ENCODE measurements around the gene STK24. TPM values are rescaled to one million over a fixed set of nuclear protein-coding genes. Genes with fewer than 3 reads are reported as not detected.
"Not testable (repeated sequence)": the region's sequence is repeated elsewhere in the genome, so short reads cannot be mapped to it uniquely, and the experiment has no call there.

Gene STK24
- total and polyA plus RNA-seq, 10 of the 15 experiments (the other 5 are each of a cell fraction or from before 2014, with no cell fraction given), result 7.5 to 115 (median 52.9) TPM

GRCh38 chr13:98591721-98592361, 14.9 kb upstream of the STK24 start:
- ChIA-PET POLR2A (interaction anchor here (0.6 kb wide), 1 partner anchor 402 kb away, joined by 5 read pairs; no protein-coding TSS in a partner anchor), CTCF (no interaction called here), RAD21 (ENCODE audit: unreplicated experiment) (no interaction called here), SMC1A (ENCODE audit: uncharacterized antibody, unreplicated experiment) (no interaction called here)
- H3K36me3 ChIP-seq (ENCODE audit: control insufficient read depth in 2 of 2, insufficient read depth in 2 of 2, low read length in 1 of 2), result no peaks in the 10 kb centered on the region
- ATAC-seq, result no peak
- in situ Hi-C loops (cut with MboI) (no loop called here), intact Hi-C loops (cut with micrococcal nuclease; ENCODE audit: unreplicated experiment) (no loop called here)
- H3K27me3 ChIP-seq (replicated peaks in 1 of 2; ENCODE audit: control insufficient read depth in 2 of 2, insufficient read depth in 2 of 2, low read length in 1 of 2), result no peaks in the 10 kb centered on the region
- H2AFZ ChIP-seq (ENCODE audit: control insufficient read depth, low read depth, low read length), result no peak overlapping the region
- no peak overlapping the region for H3K4me2 ChIP-seq (ENCODE audit: control insufficient read depth, insufficient read depth)
- no peak overlapping the region for H3K4me3 ChIP-seq
- WGBS (ENCODE audit: insufficient coverage, insufficient replicate concordance, low lambda C conversion rate, missing lambda C conversion rate), result 65% methylated on average over 2 of the region's 2 CpGs
- no TSS peak for BruUV-seq (replicated peaks)
- no peaks in the 10 kb centered on the region for H4K20me1 ChIP-seq (ENCODE audit: control insufficient read depth, insufficient read depth)
- H3K27ac ChIP-seq (ENCODE audit: control insufficient read depth, insufficient read depth), result no peak overlapping the region
- no peaks in the 10 kb centered on the region for H3K79me2 ChIP-seq (ENCODE audit: control insufficient read depth, insufficient read depth, low read length)
- no peak for DNase-seq (ENCODE audit: low read depth, low spot score)
- H3K9me3 ChIP-seq (replicated peaks; ENCODE audit: control insufficient read depth, insufficient read depth, low read length), result no peaks in the 10 kb centered on the region
- TF ChIP-seq BACH1 (IDR thresholded peaks at IDR 0.05; ENCODE audit: borderline replicate concordance), result no peak
- TF ChIP-seq NR2C2 (IDR thresholded peaks at IDR 0.05; ENCODE audit: borderline replicate concordance, control insufficient read depth, insufficient read length, low read depth), result no peak
- no peak for TF ChIP-seq POU2F2 (IDR thresholded peaks at IDR 0.05; ENCODE audit: borderline replicate concordance, low read depth, low read length)
- TF ChIP-seq, protein P1, sequence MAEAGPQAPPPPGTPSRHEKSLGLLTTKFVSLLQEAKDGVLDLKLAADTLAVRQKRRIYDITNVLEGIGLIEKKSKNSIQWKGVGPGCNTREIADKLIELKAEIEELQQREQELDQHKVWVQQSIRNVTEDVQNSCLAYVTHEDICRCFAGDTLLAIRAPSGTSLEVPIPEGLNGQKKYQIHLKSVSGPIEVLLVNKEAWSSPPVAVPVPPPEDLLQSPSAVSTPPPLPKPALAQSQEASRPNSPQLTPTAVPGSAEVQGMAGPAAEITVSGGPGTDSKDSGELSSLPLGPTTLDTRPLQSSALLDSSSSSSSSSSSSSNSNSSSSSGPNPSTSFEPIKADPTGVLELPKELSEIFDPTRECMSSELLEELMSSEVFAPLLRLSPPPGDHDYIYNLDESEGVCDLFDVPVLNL (IDR thresholded peaks at IDR 0.05; ENCODE audit: low read depth, low read length), result no peak
- no peak for TF ChIP-seq RAD21 (IDR thresholded peaks at IDR 0.05; ENCODE audit: insufficient read depth, low read depth, low read length)
- H3K9ac ChIP-seq (ENCODE audit: control insufficient read depth, insufficient read depth, low read length), result no peak overlapping the region
- no peak for FAIRE-seq
- H3K4me1 ChIP-seq (ENCODE audit: control insufficient read depth, insufficient read depth, low read length), result peaks cover 9% of the 10 kb centered on the region

GRCh38 chr13:98590471-98590870, 13.6 kb upstream of the STK24 start:
- WGBS (ENCODE audit: insufficient coverage, insufficient replicate concordance, low lambda C conversion rate, missing lambda C conversion rate), result 51% methylated on average over 6 of the region's 6 CpGs
- H2AFZ ChIP-seq (ENCODE audit: control insufficient read depth, low read depth, low read length); H3K9me3 ChIP-seq (replicated peaks; ENCODE audit: control insufficient read depth, insufficient read depth, low read length); POLR2A ChIA-PET; H3K36me3 ChIP-seq (ENCODE audit: control insufficient read depth in 2 of 2, insufficient read depth in 2 of 2, low read length in 1 of 2); FAIRE-seq; H4K20me1 ChIP-seq (ENCODE audit: control insufficient read depth, insufficient read depth); RAD21 ChIA-PET (ENCODE audit: unreplicated experiment); in situ Hi-C loops (cut with MboI); DNase-seq (ENCODE audit: low read depth, low spot score); H3K79me2 ChIP-seq (ENCODE audit: control insufficient read depth, insufficient read depth, low read length); ATAC-seq; BruUV-seq (replicated peaks); H3K27ac ChIP-seq (ENCODE audit: control insufficient read depth, insufficient read depth); H3K4me1 ChIP-seq (ENCODE audit: control insufficient read depth, insufficient read depth, low read length); H3K9ac ChIP-seq (ENCODE audit: control insufficient read depth, insufficient read depth, low read length); SMC1A ChIA-PET (ENCODE audit: uncharacterized antibody, unreplicated experiment); H3K4me3 ChIP-seq; CTCF ChIA-PET; H3K27me3 ChIP-seq (replicated peaks in 1 of 2; ENCODE audit: control insufficient read depth in 2 of 2, insufficient read depth in 2 of 2, low read length in 1 of 2); intact Hi-C loops (cut with micrococcal nuclease; ENCODE audit: unreplicated experiment); H3K4me2 ChIP-seq (ENCODE audit: control insufficient read depth, insufficient read depth): not testable (repeated sequence)

DNA sequence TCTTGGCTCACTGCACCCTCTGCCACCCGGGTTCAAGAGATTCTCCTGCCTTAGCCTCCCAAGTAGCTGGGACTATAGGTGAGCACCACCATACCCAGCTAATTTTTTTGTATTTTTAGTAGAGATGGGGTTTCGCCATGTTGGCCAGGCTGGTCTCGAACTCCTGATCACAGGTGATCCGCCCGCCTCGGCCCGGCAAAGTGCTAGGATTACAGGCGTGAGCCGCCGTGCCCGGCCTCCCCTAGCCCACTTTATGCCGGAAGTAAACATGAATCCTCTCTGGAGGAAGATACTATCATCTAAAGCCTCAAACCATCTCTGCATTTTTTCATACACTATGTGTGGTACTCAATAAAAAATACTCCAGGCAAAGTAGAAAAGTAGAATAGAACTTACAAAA, 12.6 kb upstream of the STK24 start:
- H3K9ac ChIP-seq (ENCODE audit: control insufficient read depth, insufficient read depth, low read length); RAD21 ChIA-PET (ENCODE audit: unreplicated experiment); H3K9me3 ChIP-seq (replicated peaks; ENCODE audit: control insufficient read depth, insufficient read depth, low read length); in situ Hi-C loops (cut with MboI); intact Hi-C loops (cut with micrococcal nuclease; ENCODE audit: unreplicated experiment); H3K79me2 ChIP-seq (ENCODE audit: control insufficient read depth, insufficient read depth, low read length); H3K4me2 ChIP-seq (ENCODE audit: control insufficient read depth, insufficient read depth); H2AFZ ChIP-seq (ENCODE audit: control insufficient read depth, low read depth, low read length); BruUV-seq (replicated peaks); FAIRE-seq; H3K27me3 ChIP-seq (replicated peaks in 1 of 2; ENCODE audit: control insufficient read depth in 2 of 2, insufficient read depth in 2 of 2, low read length in 1 of 2); H3K4me3 ChIP-seq; H3K4me1 ChIP-seq (ENCODE audit: control insufficient read depth, insufficient read depth, low read length); DNase-seq (ENCODE audit: low read depth, low spot score); ATAC-seq; H4K20me1 ChIP-seq (ENCODE audit: control insufficient read depth, insufficient read depth); H3K27ac ChIP-seq (ENCODE audit: control insufficient read depth, insufficient read depth); H3K36me3 ChIP-seq (ENCODE audit: control insufficient read depth in 2 of 2, insufficient read depth in 2 of 2, low read length in 1 of 2): not testable (repeated sequence)
- ChIA-PET SMC1A (ENCODE audit: uncharacterized antibody, unreplicated experiment) (interaction anchor here (1.1 to 1.3 kb wide), 2 partner anchors 64 to 144 kb away, joined by 3 read pairs; no protein-coding TSS in a partner anchor), CTCF (interaction anchor here (0.5 to 1.2 kb wide), 2 partner anchors 63 to 117 kb away, joined by 3 to 4 read pairs; no protein-coding TSS in a partner anchor), POLR2A (interaction anchor here (0.6 kb wide), 1 partner anchor 463 kb away, joined by 7 read pairs; no protein-coding TSS in a partner anchor)
- WGBS (ENCODE audit: insufficient coverage, insufficient replicate concordance, low lambda C conversion rate, missing lambda C conversion rate), result 86% methylated on average over 12 of the region's 12 CpGs
